Fibroblast of mammary gland (primary cell): ENCODE data around the gene MS4A18.

Source experiments
- DNase-seq: peaks from one replicate; pipeline ENCODE4 v3.0.0-alpha.2; 2010; ENCODE audit warnings: low read depth
- H3K4me3 ChIP-seq: 2 replicates; pipeline ENCODE4 v1.5.1; 2011; ENCODE audit warnings: low read depth, mild to moderate bottlenecking, low read length, moderate library complexity; ENCODE audit not compliant: control insufficient read depth
- TF ChIP-seq, protein P1 (sequence below): conservative IDR thresholded peaks from 2 replicates; pipeline ENCODE4 v1.5.1; 2011; ENCODE audit warnings: low read depth, low read length, inconsistent platforms; ENCODE audit not compliant: control insufficient read depth, insufficient read depth

Gene MS4A18

DNA sequence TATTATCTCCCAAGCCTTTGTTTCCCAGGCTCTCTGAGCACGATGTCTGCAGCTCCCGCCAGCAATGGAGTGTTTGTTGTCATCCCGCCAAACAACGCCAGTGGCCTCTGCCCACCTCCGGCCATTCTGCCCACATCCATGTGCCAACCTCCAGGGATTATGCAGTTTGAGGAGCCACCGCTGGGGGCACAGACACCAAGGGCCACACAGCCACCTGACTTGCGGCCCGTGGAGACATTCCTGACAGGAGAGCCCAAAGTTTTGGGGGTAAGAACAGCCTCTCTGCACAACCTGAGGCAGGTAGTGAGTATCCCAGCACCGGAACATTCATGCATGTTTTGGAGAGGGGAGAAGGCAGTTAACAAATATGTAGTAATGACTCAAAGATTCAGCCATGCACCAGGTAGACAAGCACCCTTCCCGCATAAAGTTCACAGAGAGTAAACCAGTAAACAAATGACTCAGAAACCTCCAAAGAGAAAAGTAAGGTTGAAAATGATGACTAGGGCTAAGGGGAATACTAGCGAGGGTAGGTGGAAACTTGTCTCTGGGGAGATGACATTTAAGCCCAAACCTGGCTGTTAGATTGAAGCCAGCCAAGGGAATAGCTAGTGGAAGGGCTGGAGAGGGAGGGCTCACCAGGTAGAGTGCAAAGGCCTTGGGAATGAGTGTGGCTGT, 39.3 kb downstream of the MS4A18 start:
- DNase-seq, result no peak
- TF ChIP-seq, protein P1, sequence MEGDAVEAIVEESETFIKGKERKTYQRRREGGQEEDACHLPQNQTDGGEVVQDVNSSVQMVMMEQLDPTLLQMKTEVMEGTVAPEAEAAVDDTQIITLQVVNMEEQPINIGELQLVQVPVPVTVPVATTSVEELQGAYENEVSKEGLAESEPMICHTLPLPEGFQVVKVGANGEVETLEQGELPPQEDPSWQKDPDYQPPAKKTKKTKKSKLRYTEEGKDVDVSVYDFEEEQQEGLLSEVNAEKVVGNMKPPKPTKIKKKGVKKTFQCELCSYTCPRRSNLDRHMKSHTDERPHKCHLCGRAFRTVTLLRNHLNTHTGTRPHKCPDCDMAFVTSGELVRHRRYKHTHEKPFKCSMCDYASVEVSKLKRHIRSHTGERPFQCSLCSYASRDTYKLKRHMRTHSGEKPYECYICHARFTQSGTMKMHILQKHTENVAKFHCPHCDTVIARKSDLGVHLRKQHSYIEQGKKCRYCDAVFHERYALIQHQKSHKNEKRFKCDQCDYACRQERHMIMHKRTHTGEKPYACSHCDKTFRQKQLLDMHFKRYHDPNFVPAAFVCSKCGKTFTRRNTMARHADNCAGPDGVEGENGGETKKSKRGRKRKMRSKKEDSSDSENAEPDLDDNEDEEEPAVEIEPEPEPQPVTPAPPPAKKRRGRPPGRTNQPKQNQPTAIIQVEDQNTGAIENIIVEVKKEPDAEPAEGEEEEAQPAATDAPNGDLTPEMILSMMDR, result no peak

DNA sequence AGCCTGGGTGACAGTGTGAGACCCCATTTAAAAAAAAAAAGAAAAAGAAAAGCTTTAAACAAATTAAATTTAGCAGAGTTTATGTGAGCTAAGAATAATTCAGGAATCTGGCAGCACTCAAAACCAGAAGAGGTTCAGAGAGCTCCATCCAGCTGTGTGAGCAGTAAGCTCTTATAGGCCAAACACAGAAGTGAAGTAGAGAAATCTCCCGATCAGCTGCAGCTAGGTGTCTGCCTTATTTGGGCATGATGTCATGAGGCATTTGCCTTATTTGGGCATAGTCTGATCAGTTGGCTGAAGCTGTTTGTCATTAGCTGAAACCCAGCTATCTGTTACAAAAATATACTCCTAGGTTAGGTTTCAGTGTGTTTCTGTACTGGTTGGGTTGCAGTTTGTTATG, 40.4 kb downstream of the MS4A18 start:
- TF ChIP-seq, protein P1, result no peak
- no peak overlapping the region for H3K4me3 ChIP-seq
- no peak for DNase-seq

More for the DNA sequence above, 39.3 kb downstream of the MS4A18 start:
- no peak overlapping the region for H3K4me3 ChIP-seq

DNA sequence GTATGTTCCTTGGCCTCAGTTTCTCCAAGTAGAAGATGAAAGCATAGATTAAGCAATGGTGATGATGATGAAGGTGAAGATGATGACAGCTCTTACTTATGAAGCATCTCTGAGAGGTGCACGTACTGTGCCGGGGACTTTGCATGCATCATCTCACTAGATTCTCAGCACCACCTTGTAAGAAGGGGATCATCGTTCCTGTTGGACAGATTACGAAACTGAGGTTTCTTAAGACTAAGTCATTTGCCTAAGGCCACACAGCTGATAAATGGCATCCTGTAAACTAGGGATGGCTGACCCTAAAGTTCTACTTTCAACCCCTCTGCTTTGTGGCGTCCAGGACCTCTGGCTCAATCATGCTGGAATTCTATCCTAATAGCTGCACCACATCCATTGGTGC, 40.8 kb downstream of the MS4A18 start:
- DNase-seq, result no peak
- H3K4me3 ChIP-seq, result no peak overlapping the region
- TF ChIP-seq, protein P1, result no peak

DNA sequence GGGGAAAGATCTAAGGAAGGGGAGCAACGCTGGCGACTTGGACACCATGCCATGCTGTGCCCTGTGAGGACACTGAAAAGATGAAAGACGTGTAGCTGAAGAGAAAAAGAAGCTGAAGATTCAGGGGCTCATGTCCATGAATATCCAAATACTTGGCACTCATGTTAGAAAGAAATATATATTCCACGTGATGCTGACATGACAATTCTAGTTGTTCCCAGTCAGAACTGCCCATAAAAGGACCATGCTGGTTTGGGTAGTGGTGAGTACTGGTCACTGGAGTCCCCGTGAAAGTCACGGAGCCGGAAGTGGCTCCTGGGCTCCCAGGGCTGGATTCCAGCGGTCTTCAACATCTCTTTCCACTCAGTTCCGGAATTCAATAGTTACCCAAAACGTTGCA, 42.0 kb downstream of the MS4A18 start:
- no peak for DNase-seq
- TF ChIP-seq, protein P1, result no peak
- H3K4me3 ChIP-seq, result no peak overlapping the region

DNA sequence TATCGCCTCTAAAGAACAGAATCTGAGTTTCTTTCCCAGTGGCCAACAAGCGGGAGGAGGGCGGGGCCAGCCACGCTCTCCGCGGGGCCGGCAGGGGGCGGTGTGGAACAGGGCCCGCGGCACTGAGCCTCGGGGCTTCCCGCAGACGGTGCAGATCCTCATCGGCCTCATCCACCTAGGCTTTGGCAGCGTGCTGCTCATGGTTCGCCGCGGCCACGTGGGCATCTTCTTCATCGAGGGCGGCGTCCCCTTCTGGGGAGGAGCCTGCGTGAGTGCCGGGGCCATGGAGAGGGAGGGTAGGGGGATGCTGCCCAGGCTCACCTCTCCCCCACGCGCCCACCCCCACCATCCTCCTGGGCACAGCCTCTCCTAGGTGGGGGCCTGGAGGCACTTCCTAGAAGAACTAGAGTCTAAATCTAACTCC, 42.9 kb downstream of the MS4A18 start:
- TF ChIP-seq, protein P1, result no peak
- DNase-seq, result no peak
- H3K4me3 ChIP-seq, result no peak overlapping the region

DNA sequence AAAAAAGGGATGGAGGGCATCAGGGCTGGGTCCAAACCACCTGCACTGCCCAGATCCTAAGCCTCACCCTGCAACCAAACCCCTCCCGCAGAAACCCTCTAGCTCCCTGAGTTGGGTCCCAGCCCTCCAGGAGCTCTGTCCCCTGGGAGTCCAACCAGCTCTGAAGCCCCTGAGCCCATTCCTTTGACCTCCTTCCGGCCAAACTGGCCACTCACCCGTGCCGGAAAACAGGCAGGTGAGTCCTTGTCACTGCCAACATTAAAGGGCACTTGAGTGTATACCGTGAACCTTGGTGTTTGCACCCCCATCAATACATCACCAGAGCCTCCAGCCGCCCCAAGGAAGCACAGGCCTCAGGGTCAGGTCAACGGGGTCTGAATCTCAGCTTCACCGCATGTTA, 43.7 kb downstream of the MS4A18 start:
- DNase-seq, result no peak
- no peak overlapping the region for H3K4me3 ChIP-seq
- TF ChIP-seq, protein P1, result no peak
